GM12892 (cell line): ENCODE data around the gene MCC.

Source experiments
- DNase-seq: peaks from one replicate; pipeline ENCODE4 v3.0.0; 2011; ENCODE audit not compliant: insufficient read length
- FAIRE-seq: peaks from 2 replicates; lab custom pipeline; 2011; peaks lifted over from hg19 to GRCh38; lab: Jason Lieb, UNC
- POLR2A ChIP-seq: IDR thresholded peaks from 2 replicates; pipeline ENCODE4 v1.6.1; 2011; ENCODE audit warnings: low read depth, low read length, control low read depth
- POLR2AphosphoS5 ChIP-seq: IDR thresholded peaks from 2 replicates; pipeline ENCODE4 v1.6.1; 2011; ENCODE audit warnings: low read depth, low read length, control low read depth
- TAF1 ChIP-seq: IDR thresholded peaks from 2 replicates; pipeline ENCODE4 v1.6.1; 2011; ENCODE audit warnings: low read depth, mild to moderate bottlenecking, control low read depth, low read length, borderline replicate concordance

Gene MCC

DNA sequence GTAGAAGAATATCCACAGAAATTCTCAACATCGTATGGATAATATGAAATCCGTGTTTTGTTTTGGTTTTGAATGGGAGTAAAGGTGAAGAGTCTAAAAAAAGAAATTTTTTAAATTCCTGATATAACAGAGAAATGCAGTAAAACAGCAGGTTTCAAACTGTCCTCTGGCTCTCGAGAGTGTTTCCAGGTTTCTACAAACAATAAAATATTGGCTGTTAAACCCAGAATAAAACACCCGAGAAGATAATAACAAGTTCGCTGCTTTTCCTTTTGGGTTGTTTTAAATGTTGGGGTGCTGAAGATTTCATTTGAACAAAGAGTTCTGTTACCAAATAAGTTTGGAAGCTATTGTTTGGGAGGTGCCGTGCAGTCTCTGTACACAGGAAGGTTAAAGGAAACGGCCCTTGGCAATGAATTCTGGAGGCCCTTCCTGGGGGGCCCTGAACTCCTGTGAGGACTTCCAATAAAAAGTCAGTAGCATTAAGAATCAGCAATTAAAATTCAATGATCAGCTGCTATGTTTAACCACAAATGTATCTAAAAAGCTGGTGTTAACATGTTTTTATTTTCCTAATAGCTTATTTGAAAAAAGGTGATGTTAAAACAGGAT lies 269.2 kb downstream of the MCC start:
- TF ChIP-seq TAF1 (no peak), POLR2A (no peak)
- FAIRE-seq (no peak), DNase-seq (no peak)

GRCh38 chr5:113218200-113218599 lies 270.1 kb downstream of the MCC start:
- DNase-seq = no peak
- no peak for TF ChIP-seq TAF1
- no peak for TF ChIP-seq POLR2AphosphoS5
- no peak for TF ChIP-seq POLR2A
- FAIRE-seq = no peak

GRCh38 chr5:113217619-113218184 lies 270.6 kb downstream of the MCC start:
- no peak for TF ChIP-seq POLR2AphosphoS5
- FAIRE-seq (no peak), DNase-seq (no peak)

DNA sequence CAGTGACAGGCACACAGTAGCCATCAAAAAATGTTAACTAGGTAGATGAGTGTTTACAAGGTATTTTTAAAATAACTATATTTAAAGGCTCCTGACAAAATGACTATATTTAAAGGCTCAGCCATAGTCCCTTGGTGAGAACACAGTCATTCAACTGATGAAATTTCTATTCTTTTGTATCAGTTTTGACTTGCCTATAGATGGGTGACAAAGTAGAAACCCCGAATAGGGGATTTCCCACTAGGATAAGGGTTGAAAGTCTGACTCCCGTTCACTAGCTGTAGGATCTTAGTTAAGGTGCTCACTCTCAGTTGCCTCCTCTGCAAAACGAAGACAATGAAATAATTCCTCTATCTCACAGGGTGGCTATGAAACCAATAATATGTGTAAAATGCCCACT lies 271.7 kb downstream of the MCC start:
- FAIRE-seq (no peak), DNase-seq (no peak)
- no peak for TF ChIP-seq TAF1
- TF ChIP-seq POLR2AphosphoS5 = no peak
- TF ChIP-seq POLR2A = no peak

DNA sequence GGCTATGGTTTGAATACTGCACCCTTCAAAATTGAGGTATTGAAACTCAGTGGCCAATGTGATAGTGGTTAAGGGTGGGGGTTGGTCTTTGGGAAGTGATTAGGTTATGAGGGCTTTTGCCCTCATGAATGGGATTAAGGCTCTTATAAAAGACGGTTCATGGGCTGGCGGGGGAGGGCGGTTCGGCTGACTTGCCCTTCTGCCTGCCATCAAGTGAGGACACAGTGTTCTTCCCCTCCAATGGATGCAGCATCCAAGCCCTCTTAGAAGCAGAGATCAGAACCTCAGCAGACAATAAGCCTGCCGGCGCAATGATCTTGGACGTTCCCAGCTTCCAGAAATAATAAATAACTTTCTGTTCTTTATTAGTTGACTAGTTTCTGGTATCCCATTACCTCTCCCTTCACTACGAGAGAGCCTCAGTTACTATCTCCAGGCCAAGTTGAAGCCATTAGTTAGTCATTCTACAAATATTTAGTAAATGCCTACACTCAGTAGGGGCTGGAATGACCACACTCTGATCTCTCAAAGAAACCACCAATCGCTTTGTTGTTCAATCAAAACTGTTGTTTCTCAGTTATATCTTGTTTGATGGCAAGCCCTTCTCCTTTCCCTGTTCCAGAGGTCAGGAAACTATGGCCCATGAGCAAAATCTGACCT lies 272.7 kb downstream of the MCC start:
- no peak for FAIRE-seq
- TF ChIP-seq POLR2A = no peak
- no peak for TF ChIP-seq POLR2AphosphoS5
- no peak for TF ChIP-seq TAF1
- DNase-seq = no peak

DNA sequence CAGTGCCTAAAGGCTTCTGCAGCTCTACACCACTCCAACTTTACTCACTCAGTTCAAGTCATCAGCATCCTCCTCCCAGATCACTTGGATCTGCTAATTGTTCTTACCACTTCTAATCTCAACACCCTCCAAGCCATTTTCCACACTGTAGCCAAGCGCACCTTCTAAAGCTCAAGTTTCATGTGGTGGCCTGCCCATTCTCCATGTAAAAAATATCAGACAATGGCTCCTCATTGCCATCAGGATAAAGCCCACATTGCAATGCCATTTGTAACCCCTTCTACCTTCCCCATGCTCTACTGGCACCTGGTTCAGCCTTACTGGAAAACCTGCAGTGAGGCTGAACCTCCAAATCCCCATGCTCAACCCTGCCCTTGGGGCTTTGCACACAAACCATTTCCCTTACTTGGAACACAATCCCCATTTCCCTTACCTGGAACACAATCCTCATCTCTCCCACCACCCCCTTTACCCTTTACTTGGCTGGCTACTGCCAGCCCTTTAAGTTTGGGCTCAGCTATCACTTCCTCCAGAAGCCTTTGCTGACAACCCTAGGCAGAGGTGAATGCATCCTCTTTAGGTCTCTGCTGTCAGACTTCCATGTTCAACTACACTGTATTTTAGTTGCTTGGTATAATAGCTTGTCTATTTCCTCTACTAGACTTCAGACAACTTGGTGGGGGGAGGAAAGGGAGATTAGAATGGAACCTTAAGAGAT lies 273.5 kb downstream of the MCC start:
- TF ChIP-seq POLR2AphosphoS5 (no peak), POLR2A (no peak), TAF1 (no peak)
- FAIRE-seq (peak; percentile 62), DNase-seq (no peak)

GRCh38 chr5:113213551-113214425 lies 274.5 kb downstream of the MCC start:
- no peak for TF ChIP-seq POLR2A
- no peak for TF ChIP-seq POLR2AphosphoS5
- TF ChIP-seq TAF1 = no peak
- peak; percentile 24 for FAIRE-seq
- no peak for DNase-seq

DNA sequence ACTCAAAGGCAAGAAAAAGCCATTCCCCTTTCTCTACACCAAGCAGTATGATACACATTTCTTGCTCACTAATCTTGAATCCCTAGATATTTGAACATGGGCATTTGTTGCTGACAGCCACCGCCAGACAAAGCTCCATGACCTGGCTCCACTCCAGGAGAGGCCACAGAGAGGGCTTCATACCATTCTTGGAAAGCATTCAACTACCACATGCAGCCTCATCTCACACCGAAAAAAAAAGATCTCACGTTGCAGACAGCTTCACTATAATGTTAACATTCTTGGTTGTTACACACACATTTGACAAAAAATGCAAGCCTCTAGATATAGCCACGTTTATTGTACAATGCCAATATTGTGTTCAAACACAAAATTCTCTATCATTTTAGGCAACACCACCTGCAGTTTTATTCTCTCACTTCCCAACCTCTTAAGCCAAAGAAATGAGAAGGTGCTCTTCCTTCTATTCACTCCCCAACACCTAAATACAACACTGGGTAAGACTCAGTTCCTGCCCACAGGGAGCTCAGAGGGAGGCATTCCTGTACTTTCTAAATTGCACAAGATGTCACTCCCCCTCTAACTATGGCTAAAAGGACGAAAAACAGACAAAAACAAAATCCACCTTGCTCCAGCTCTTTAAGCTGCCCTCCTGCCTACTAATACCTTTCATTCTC lies 275.9 kb downstream of the MCC start:
- FAIRE-seq = no peak
- TF ChIP-seq TAF1 = no peak
- no peak for TF ChIP-seq POLR2AphosphoS5
- no peak for TF ChIP-seq POLR2A
- DNase-seq = no peak

DNA sequence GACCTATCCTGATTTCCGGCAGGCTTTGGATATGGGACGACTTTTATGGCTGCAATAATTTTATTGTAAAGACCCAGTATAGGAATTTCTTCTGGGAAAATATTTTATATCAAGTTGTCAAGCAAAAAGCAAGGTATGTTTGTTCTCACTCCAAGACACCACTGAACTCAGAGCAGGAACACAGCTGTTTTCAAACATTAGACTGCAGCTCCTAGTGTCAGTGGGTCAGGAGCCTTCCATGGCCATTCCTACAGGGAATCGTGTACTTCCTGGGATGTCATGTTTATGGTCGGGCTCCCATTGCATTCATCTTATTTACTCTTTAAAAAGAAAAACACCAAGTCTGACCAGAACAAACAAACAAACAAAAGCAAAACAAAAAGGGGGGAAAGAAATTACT lies 278.8 kb downstream of the MCC start:
- FAIRE-seq (no peak), DNase-seq (no peak)
- no peak for TF ChIP-seq POLR2A
- no peak for TF ChIP-seq TAF1
- TF ChIP-seq POLR2AphosphoS5 = no peak

DNA sequence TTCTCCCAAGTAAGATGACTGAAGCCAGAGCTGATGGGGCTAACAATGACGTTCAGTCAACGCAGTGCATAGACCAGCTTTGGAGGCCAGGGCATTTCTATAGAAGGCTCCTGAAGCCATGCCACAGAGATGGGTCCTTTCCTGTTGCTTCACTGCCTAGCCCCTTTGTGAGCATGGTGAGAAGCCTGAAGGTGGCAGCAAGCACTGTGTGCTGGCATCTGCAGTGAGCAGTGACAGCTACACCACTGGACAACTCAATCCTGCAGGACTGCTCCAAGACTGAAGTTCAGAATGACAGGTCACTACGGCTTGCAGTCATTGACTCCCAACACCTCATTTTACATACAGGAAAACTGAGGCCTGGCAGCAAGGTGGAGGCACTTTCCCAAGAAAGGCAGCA lies 282.4 kb downstream of the MCC start:
- TF ChIP-seq TAF1 (no peak), POLR2A (no peak), POLR2AphosphoS5 (no peak)
- DNase-seq (no peak), FAIRE-seq (no peak)

DNA sequence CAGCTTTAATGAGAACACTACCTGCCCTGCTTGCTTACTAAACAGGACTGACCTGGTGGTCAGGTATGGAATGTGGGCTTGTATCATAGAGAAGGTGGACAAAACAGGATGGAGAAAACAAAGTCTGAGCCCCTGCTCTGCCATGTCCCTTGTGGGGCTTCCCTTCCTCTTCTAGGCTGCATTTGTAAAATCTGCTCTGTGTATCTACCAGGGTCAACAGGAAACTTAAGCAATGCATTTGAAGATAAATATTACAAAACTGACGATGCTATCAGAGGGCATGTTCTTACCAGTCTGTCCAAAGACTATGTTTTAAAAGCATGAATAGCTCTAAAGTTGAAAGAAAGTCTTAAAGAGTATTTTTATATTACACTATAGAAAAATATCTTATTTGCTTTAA lies 282.9 kb downstream of the MCC start:
- DNase-seq (no peak), FAIRE-seq (no peak)
- no peak for TF ChIP-seq POLR2AphosphoS5
- no peak for TF ChIP-seq TAF1
- TF ChIP-seq POLR2A = no peak
